ENCODE measurements around the gene PCDH9.

DNA sequence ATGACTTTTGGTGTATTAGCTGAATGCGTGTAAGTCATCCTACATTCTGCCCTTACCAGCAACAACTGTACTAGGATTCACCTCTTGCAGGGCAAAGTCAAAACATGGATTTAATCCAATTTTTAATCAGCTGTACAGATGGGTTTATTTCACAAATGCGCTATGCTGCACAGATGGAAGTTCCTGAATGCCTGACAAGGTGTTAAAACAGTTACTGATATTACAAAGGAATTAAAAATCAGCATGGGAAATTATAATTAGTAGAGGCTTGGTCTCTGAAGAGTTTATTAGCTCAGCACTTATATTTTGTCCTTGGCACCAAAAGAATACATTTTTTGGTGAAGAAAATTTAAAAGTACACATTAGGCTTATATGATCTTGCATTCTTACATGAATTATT is 448.9 kb downstream of the PCDH9 start:
- TF ChIP-seq, protein P1, sequence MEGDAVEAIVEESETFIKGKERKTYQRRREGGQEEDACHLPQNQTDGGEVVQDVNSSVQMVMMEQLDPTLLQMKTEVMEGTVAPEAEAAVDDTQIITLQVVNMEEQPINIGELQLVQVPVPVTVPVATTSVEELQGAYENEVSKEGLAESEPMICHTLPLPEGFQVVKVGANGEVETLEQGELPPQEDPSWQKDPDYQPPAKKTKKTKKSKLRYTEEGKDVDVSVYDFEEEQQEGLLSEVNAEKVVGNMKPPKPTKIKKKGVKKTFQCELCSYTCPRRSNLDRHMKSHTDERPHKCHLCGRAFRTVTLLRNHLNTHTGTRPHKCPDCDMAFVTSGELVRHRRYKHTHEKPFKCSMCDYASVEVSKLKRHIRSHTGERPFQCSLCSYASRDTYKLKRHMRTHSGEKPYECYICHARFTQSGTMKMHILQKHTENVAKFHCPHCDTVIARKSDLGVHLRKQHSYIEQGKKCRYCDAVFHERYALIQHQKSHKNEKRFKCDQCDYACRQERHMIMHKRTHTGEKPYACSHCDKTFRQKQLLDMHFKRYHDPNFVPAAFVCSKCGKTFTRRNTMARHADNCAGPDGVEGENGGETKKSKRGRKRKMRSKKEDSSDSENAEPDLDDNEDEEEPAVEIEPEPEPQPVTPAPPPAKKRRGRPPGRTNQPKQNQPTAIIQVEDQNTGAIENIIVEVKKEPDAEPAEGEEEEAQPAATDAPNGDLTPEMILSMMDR (IDR thresholded peaks at IDR 0.05): no peak
- no peak for TF ChIP-seq POLR2A (IDR thresholded peaks at IDR 0.05)
